WTC11 (cell line): Measurements from ENCODE around the gene CD226.

ENCODE experiments used
- ATF1 ChIP-seq: sonication (generic); formaldehyde crosslinking; IDR thresholded peaks from 2 replicates; pipeline ENCODE4 v1.8.1; 2023; ENCODE audit warnings: mild to moderate bottlenecking, moderate library complexity, missing genetic modification reagents
- ERG ChIP-seq: fragments of 250-450 bp; sonication (Bioruptor Pico); IDR thresholded peaks from 2 replicates; pipeline ENCODE4 v1.8.0; 2021; ENCODE audit warnings: mild to moderate bottlenecking
- ETV6 ChIP-seq: sonication (generic); formaldehyde crosslinking; IDR thresholded peaks from 2 replicates; pipeline ENCODE4 v1.8.1; 2022; ENCODE audit warnings: mild to moderate bottlenecking, missing genetic modification reagents
- JUN ChIP-seq: sonication (generic); formaldehyde crosslinking; IDR thresholded peaks from 2 replicates; pipeline ENCODE4 v1.8.0; 2023; ENCODE audit warnings: mild to moderate bottlenecking, missing genetic modification reagents
- NFATC4 ChIP-seq: fragments of 250-450 bp; sonication (Bioruptor Pico); IDR thresholded peaks from 2 replicates; pipeline ENCODE4 v1.9.0; 2021; ENCODE audit warnings: mild to moderate bottlenecking
- NR2C2 ChIP-seq: sonication (generic); formaldehyde crosslinking; IDR thresholded peaks from 2 replicates; pipeline ENCODE4 v1.8.0; 2022; ENCODE audit warnings: mild to moderate bottlenecking, missing genetic modification reagents
- TEAD4 ChIP-seq: sonication (generic); formaldehyde crosslinking; IDR thresholded peaks from 2 replicates; pipeline ENCODE4 v1.8.0; 2022; ENCODE audit warnings: mild to moderate bottlenecking, missing genetic modification reagents
- USF2 ChIP-seq: sonication (generic); formaldehyde crosslinking; IDR thresholded peaks from 2 replicates; pipeline ENCODE4 v1.8.1; 2023; ENCODE audit warnings: mild to moderate bottlenecking, missing genetic modification reagents, moderate library complexity
- TF ChIP-seq, protein P1 (sequence below): fragments of 200-600 bp; IDR thresholded peaks from 2 replicates; pipeline ENCODE4 v1.8.0; 2022; ENCODE audit warnings: antibody characterized with exemption
- TF ChIP-seq, protein P2 (sequence below): fragments of 250-450 bp; sonication (Bioruptor Pico); IDR thresholded peaks from 2 replicates; pipeline ENCODE4 v1.9.0; 2021; ENCODE audit warnings: mild to moderate bottlenecking, borderline replicate concordance

GRCh38 chr18:69853051-69853450, 94.6 kb downstream of the CD226 start:
- TF ChIP-seq ERG (CRISPR knock-in tag) (no peak), TEAD4 (CRISPR knock-in tag) (no peak), ATF1 (CRISPR knock-in tag) (no peak), NR2C2 (no peak), ETV6 (CRISPR knock-in tag) (no peak), JUN (no peak), USF2 (CRISPR knock-in tag) (no peak), NFATC4 (CRISPR knock-in tag) (no peak)
- TF ChIP-seq, protein P1, sequence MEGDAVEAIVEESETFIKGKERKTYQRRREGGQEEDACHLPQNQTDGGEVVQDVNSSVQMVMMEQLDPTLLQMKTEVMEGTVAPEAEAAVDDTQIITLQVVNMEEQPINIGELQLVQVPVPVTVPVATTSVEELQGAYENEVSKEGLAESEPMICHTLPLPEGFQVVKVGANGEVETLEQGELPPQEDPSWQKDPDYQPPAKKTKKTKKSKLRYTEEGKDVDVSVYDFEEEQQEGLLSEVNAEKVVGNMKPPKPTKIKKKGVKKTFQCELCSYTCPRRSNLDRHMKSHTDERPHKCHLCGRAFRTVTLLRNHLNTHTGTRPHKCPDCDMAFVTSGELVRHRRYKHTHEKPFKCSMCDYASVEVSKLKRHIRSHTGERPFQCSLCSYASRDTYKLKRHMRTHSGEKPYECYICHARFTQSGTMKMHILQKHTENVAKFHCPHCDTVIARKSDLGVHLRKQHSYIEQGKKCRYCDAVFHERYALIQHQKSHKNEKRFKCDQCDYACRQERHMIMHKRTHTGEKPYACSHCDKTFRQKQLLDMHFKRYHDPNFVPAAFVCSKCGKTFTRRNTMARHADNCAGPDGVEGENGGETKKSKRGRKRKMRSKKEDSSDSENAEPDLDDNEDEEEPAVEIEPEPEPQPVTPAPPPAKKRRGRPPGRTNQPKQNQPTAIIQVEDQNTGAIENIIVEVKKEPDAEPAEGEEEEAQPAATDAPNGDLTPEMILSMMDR, result no peak
- TF ChIP-seq, protein P2, sequence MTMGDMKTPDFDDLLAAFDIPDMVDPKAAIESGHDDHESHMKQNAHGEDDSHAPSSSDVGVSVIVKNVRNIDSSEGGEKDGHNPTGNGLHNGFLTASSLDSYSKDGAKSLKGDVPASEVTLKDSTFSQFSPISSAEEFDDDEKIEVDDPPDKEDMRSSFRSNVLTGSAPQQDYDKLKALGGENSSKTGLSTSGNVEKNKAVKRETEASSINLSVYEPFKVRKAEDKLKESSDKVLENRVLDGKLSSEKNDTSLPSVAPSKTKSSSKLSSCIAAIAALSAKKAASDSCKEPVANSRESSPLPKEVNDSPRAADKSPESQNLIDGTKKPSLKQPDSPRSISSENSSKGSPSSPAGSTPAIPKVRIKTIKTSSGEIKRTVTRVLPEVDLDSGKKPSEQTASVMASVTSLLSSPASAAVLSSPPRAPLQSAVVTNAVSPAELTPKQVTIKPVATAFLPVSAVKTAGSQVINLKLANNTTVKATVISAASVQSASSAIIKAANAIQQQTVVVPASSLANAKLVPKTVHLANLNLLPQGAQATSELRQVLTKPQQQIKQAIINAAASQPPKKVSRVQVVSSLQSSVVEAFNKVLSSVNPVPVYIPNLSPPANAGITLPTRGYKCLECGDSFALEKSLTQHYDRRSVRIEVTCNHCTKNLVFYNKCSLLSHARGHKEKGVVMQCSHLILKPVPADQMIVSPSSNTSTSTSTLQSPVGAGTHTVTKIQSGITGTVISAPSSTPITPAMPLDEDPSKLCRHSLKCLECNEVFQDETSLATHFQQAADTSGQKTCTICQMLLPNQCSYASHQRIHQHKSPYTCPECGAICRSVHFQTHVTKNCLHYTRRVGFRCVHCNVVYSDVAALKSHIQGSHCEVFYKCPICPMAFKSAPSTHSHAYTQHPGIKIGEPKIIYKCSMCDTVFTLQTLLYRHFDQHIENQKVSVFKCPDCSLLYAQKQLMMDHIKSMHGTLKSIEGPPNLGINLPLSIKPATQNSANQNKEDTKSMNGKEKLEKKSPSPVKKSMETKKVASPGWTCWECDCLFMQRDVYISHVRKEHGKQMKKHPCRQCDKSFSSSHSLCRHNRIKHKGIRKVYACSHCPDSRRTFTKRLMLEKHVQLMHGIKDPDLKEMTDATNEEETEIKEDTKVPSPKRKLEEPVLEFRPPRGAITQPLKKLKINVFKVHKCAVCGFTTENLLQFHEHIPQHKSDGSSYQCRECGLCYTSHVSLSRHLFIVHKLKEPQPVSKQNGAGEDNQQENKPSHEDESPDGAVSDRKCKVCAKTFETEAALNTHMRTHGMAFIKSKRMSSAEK (CRISPR knock-in tag), result no peak
